GM18868 (cell line): ENCODE measurements around the gene TRAIP.

Experiments
- ATAC-seq: cut with Tn5 transposase; IDR thresholded peaks from one replicate; pipeline ENCODE4 v1.9.1; 2021; ENCODE audit warnings: mild to moderate bottlenecking, moderate library complexity; ENCODE audit not compliant: unreplicated experiment

TRAIP gene

GRCh38 chr3:49877716-49878115, 21.4 kb upstream of the TRAIP start:
- ATAC-seq: no peak

GRCh38 chr3:49876567-49876966, 20.2 kb upstream of the TRAIP start:
- no peak for ATAC-seq

DNA sequence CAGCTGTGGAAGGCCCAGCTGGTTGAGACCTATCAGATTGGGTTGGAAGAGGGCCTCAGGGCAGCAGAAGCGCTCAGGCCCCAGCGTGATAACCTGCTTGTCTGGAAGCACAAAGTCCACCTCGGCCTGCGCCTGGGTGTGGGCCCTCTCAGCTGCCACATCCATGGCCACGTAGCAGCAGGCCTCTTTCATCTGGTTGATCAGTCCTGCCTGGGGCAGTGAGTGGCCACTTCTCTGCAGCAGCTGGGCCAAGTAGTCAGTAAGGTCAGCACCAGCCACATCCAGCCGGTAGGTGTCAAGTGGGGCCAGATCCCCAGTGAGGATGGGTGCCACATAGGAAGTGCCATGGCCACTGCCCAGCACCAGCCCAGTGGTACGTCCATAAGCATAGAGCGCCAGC, 17.3 kb upstream of the TRAIP start:
- ATAC-seq: no peak

- ATAC-seq: no peak
Observed at GRCh38 chr3:49872801-49873281, 16.5 kb upstream of the TRAIP start.

DNA sequence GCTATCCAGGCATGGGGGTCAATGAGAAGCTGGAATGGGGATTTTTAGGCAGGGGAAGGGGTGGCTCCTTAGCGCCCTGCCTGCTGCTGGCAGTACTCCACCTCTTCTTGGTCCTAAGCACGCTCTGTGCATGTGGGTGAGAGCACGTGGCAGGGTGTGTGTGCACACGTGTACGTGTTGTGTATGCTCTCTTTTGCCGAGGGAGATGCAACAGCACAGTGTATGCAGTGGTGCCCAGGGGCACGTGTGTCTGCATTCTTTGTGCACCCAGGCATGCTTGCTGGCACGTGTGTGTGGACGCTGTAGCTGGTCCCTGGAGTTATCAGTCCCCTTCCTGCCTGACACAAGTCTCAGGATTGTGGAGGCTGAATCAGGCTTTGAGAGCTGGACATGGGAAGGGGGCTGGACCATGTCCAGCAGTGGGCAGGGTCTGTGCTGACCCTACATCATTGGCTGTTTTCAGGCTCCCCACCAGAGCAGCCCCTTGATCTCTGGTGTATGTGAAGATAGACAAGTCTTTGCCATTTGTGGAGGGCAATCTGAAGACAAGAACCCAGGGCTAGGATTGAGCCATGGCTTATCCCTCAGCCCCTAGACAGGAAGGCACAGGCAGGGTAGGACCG, 15.3 kb upstream of the TRAIP start:
- ATAC-seq: no peak

GRCh38 chr3:49869525-49870126, 13.3 kb upstream of the TRAIP start, which contains the start of gene CAMKV:
Gene CAMKV (minus strand): TSS chr3:49869906. CDS start chr3:49862388, 7,518 bp downstream.
- ATAC-seq: no peak

DNA sequence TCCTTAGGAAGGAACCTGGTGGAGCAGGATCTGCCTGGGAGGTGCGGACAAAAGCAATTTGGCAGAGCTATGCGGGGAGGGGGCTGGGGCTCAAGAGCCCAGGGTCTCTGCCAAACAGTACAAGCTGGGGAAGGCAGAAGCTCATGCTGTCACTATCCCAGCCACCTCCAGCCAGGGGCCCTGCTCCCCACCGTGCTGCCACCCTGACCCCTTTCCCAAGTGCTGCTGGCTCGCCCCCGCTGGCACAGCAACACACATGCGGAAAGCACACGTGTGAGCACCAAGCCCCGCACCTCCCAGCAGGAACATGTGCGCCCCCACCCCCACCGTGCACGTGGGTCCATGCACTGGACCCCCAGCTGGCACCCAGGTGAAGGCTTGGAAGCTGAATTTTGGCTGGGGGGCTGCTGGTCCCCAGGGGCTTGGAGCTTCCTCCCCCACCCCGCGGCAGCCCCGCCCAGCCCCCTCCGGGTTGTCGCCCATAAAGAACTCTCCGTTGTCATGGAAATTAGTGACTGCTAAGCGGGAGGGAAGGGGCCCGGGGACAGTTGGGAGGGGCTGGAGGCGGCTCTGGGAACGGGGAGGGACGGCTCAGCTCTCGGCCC, 12.6 kb upstream of the TRAIP start:
- no peak for ATAC-seq

DNA sequence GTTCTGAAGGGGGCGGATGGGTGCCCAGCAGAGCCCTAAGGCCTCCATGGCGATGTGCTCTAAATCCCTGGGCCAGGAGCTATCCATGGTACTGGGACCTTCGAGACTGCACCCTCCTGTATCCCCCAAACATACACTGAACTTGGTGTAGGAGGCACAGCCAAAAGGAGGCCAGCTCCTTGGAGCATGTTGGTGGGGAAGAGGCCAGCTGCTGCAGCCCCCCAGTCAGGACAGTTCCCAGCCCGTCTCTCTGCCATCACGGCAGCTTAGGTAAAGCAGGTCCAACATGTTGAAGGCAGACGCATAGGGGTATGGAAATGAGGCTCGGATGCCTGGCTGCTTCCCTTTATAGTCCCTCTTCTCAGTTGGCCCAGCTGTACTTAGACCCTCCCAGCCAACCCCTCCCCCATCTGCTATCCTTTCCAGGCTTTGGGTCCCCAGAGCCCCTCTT, 11.5 kb upstream of the TRAIP start:
- no peak for ATAC-seq

GRCh38 chr3:49867400-49867799, 11.0 kb upstream of the TRAIP start:
- no peak for ATAC-seq

GRCh38 chr3:49865198-49865784, 8.9 kb upstream of the TRAIP start:
- no peak for ATAC-seq

- no peak for ATAC-seq
Observed at GRCh38 chr3:49864505-49864904, 8.1 kb upstream of the TRAIP start.

DNA sequence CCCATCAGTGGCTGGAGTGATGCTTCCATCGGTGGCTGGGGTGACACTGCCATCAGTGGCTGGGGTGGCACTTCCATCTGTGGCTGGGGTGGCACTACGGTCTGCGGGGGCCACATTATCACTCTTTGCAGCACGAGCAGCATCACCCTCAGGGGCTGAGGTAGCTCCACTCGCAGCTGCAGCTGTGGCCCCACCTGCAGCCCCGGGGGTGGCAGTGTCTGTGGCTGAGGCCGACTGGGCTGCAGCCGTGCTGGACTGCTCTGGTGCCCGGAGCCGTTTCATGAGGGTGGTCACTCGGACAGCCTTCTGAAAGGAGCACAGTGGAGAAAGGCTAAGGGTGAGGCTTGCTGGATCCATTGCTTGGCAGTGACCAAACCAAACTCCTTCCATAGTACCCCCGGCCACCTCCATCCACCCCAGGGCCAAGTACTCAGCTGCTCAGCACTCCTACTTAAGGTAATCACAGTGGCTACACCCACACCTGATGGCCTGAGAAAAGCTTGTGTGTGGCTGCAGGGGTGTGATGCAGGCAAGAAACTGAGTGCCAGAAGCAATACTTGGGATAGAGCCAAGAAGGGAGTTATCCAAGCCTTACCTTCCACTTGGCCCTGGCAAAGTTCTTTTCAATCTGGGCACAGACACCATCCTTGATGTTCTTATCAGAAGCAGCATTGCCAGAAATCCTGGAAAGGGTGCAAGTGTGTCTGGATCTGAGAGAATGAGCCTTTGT, 3.4 kb upstream of the TRAIP start:
- no peak for ATAC-seq

GRCh38 chr3:49855662-49856061, 702 bp downstream of the TRAIP start:
- ATAC-seq: no peak

DNA sequence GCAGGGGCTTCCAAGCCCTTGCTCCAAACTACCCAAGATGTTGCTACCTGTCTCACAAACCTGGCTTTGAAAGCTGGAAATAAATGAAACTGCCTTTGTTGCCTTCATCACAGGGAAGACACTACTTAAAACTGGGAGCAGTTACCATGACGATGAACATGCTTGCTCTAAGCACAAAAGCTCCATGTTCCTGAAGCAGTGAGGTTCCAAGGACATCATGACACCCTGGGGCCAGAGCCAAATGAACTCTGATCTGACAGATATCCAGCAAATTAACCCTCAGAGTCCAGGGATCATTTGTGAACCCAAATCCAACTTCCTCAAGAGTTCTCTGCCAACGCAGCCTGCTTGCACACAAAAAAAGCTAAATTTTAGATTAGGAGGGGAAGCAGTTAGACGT, 10.7 kb downstream of the TRAIP start:
- ATAC-seq: no peak

DNA sequence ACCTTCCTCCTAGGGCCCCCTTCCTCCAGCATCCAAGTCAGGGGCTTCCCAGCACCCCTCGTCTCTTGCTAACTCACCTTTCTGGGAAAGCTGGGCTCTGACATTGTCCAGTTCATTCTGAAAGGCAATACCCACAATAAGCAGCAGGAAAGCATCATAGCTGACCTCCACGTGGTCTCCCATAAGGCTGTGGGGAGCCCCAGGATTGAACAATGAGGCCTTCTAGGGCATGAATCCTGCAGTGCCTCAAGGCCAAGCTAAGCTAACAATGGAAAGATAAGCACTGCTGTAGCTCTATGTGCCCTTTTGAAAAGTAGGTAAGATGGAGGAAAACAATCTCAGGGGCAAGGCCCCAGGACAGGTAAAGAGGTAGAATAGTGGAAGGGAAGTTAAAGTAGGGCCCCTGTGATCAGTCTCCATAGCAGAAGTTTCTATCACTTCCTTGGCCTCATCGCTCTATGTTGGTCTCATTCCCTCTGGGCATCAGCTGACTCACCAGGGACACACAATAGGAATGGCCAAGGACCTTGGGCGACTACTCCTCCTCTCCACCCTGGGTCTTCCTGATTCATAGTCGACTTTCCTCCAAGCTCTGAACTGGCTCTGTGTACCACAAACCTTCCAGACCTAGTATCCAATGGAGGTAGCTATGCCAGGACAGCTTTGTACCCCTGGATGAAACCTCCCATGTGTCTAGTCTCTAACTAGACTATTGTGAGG, 11.7 kb downstream of the TRAIP start:
- ATAC-seq: no peak

DNA sequence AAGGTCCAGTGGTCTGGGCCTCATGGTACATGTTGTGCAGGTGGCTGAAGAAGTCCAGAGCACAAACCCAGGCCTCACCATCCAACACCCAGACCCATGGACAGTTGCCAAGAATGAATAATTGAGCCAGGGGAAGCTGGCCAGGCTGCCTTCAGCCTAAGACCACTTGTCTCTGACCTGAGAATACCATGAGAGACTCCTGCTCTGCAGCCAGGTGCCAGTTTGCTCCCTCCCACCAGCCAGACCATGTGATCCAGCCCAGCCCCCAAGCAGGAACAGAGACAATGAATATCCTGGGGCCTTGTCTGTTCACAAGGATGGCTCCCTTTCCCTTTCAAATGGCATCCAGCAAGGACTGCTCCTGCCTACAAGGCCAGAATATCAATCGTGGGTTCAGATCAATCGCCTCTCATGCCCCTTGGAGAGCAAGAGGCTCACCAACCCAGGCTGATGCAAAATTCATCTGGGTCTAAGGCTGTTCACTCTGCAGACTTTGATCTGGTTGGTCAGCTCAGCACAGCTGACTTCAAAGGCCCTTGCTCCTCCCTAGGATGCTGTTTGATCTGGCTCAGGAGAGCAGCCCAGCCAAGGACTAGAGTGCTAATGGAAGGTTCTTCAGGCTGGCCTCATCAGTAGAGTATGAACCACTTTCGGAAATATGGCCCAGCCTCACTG, 13.4 kb downstream of the TRAIP start:
- ATAC-seq: no peak

- no peak for ATAC-seq
Observed at GRCh38 chr3:49841806-49842205, 14.6 kb downstream of the TRAIP start.

GRCh38 chr3:49841126-49841696, 15.2 kb downstream of the TRAIP start:
- no peak for ATAC-seq

GRCh38 chr3:49840388-49840787, 16.0 kb downstream of the TRAIP start:
- ATAC-seq: no peak
